Heart left ventricle (tissue), 13 donors: ENCODE data around the gene OR4F15.
"Not testable (repeated sequence)": the region's sequence is repeated elsewhere in the genome, so short reads cannot be mapped to it uniquely, and the experiment has no call there.

ENCODE experiments used
- CTCF ChIP-seq, 12 donors: fragments of 200-600 bp; sonication (generic) in 4 of 12; IDR thresholded peaks; one replicate each; pipeline versions ENCODE4 v1.5.0 to v1.8.0; 2018 to 2022; ENCODE audit warnings: antibody characterized with exemption in 12 of 12, mild to moderate bottlenecking in 5 of 12
- POLR2A ChIP-seq, 2 donors: fragments of 450-650 bp; IDR thresholded peaks; one replicate each; pipeline ENCODE4 v1.6.1; 2017; ENCODE audit warnings: antibody characterized with exemption in 2 of 2, mild to moderate bottlenecking in 2 of 2, moderate library complexity in 2 of 2
- donor health status: ischemic (EF 13 %, LVEDD 7.1; RV severe dilation, severe dysfunction).
- donor health status: DM: no; HTN: yes; CAD: no.
- donor health status: DM: no; HTN: no; CAD: no.
- donor health status: ischemic (EF 25% LVEDD 6.9; RV normal size, moderate dysfunction).
- donor health status: ischemic (EF 25% LVEDD 5.7; RV mildly dilated, moderate dysfunction).
- donor health status: ischemic (EF 35%, LVEDD 5.7; RV mildly dilated, moderate dysfunction).
- donor health status: nonischemic (EF 11% LVEDD 7.7; RV severe dilation, severe dysfunction).
- donor health status: DM: yes; HTN: yes; CAD: no.
- donor health status: PGD.
- donor health status: ischemic (EF 29% LVEDD 5.4; RV normal size, mild dysfunction).
- donor health status: nonischemic (EF 23%, LVEDD 6.1; RV moderate dilation, normal function).

- TF ChIP-seq CTCF, POLR2A (IDR thresholded peaks at IDR 0.05): not testable (repeated sequence)
Measured at GRCh38 chr15:101788503-101789269, 23.3 kb upstream of the OR4F15 start.
